ENCODE data around the gene EPHA5.

DNA sequence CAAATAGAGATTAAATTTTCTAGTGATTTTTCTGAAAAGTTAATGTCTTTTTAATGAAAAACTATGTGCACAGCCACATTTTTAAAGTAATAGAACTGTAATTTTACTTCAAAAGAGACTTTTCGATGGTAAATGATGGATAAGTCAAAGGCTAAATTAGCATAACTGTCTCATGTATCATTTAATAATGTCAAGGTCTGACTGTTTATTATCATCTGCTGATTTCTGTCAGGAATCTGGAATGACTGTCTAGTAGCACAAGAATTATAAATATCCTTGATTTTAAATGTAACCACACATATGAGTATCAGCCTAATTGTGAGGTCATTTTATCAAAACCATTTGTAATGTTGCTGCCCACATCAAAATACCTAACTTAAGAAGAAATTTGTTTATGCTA is 333.8 kb downstream of the EPHA5 start:
- TF ChIP-seq CEBPB (IDR thresholded peaks at IDR 0.05) = no peak
- TF ChIP-seq NFIC (IDR thresholded peaks at IDR 0.05) = no peak

All from Ishikawa (cell line).